HG02943 (cell line): ENCODE results near the gene L1CAM.

Experiments used
- ATAC-seq: cut with Tn5 transposase; IDR thresholded peaks from one replicate; pipeline ENCODE4 v1.9.1; 2021; ENCODE audit warnings: mild to moderate bottlenecking, low read depth, moderate library complexity; ENCODE audit not compliant: unreplicated experiment

L1CAM gene

GRCh38 chrX:153878969-153879653 is 6.9 kb downstream of the L1CAM start:
- no peak for ATAC-seq

- ATAC-seq, result no peak
These were observed 7.6 kb downstream of the L1CAM start for GRCh38 chrX:153878345-153878744.

- ATAC-seq, result no peak
These were observed 8.3 kb downstream of the L1CAM start for GRCh38 chrX:153877571-153878261.

- ATAC-seq, result no peak
These were observed 9.9 kb downstream of the L1CAM start for GRCh38 chrX:153876112-153876491.

GRCh38 chrX:153875391-153876111 is 10.4 kb downstream of the L1CAM start:
- no peak for ATAC-seq

GRCh38 chrX:153874366-153875125 is 11.4 kb downstream of the L1CAM start:
- ATAC-seq, result no peak

GRCh38 chrX:153874085-153874365 is 11.9 kb downstream of the L1CAM start:
- no peak for ATAC-seq

GRCh38 chrX:153873282-153874084 is 12.5 kb downstream of the L1CAM start:
- ATAC-seq, result no peak

- ATAC-seq, result no peak
These were observed 13.8 kb downstream of the L1CAM start for GRCh38 chrX:153871946-153872878.

- ATAC-seq, result no peak
These were observed 14.5 kb downstream of the L1CAM start for GRCh38 chrX:153871451-153871850.

GRCh38 chrX:153870791-153871360 is 15.1 kb downstream of the L1CAM start:
- no peak for ATAC-seq

- ATAC-seq, result no peak
These were observed 15.7 kb downstream of the L1CAM start for GRCh38 chrX:153870288-153870690.

GRCh38 chrX:153869473-153870287 is 16.3 kb downstream of the L1CAM start:
- no peak for ATAC-seq

GRCh38 chrX:153868576-153869472 is 17.1 kb downstream of the L1CAM start:
- no peak for ATAC-seq

- ATAC-seq, result no peak
These were observed 18.3 kb downstream of the L1CAM start for GRCh38 chrX:153867671-153868070.

GRCh38 chrX:153867139-153867538 is 18.8 kb downstream of the L1CAM start:
- ATAC-seq, result no peak
